Measurements from ENCODE around the gene JAZF1. TPM values are rescaled to one million over a fixed set of nuclear protein-coding genes. Genes with fewer than 3 reads are reported as not detected.

Gene JAZF1
- polyA plus RNA-seq, 1 experiment: 18.0 TPM

DNA sequence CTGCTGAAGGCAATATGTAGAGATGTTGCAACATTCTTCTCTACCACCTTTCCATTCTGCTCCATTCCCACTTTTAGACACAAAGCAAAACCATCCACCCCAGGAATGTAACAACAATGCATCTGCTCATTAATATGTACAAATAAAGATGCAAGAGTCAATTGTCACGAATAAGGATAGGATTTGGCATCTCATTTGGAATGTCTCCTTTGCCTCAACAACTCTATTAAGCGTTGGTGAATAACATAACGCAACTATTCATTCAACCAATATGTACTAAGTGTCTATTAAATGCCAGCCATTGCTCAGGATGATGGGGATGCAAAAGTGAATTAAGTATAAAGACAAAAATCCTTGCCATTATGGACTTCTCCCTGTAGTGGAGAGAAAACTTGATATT is 152.1 kb downstream of the JAZF1 start:
- Histone ChIP-seq H3K27me3 (ENCODE audit: control insufficient read depth, insufficient read depth, low read length) (no peaks in the 10 kb centered on the region), H3K27ac (ENCODE audit: low read depth, low read length) (no peak overlapping the region), H3K9me3 (ENCODE audit: control insufficient read depth, insufficient read depth, low read length) (no peaks in the 10 kb centered on the region), H3K4me3 (ENCODE audit: low read depth, low read length) (no peak overlapping the region)
- no peak for TF ChIP-seq CTCF (IDR thresholded peaks at IDR 0.05; ENCODE audit: low read depth, low read length)
- no peak for DNase-seq (ENCODE audit: low read depth, low spot score)
- ChIA-PET CTCF (interaction anchor here (3.7 kb wide), 1 partner anchor 8 kb away, joined by 21 read pairs; no protein-coding TSS in a partner anchor), POLR2A (no interaction called here)

GRCh38 chr7:28026237-28026636 is 154.4 kb downstream of the JAZF1 start:
- Histone ChIP-seq H3K9me3 (ENCODE audit: control insufficient read depth, insufficient read depth, low read length) (no peaks in the 10 kb centered on the region), H3K4me3 (ENCODE audit: low read depth, low read length) (no peak overlapping the region), H3K27me3 (ENCODE audit: control insufficient read depth, insufficient read depth, low read length) (no peaks in the 10 kb centered on the region), H3K27ac (ENCODE audit: low read depth, low read length) (no peak overlapping the region)
- no peak for DNase-seq (ENCODE audit: low read depth, low spot score)
- CTCF ChIA-PET: no interaction called here
- POLR2A ChIA-PET: no interaction called here
- no peak for TF ChIP-seq CTCF (IDR thresholded peaks at IDR 0.05; ENCODE audit: low read depth, low read length)

- Histone ChIP-seq H3K9me3 (ENCODE audit: control insufficient read depth, insufficient read depth, low read length) (no peaks in the 10 kb centered on the region), H3K27ac (ENCODE audit: low read depth, low read length) (no peak overlapping the region), H3K27me3 (ENCODE audit: control insufficient read depth, insufficient read depth, low read length) (no peaks in the 10 kb centered on the region), H3K4me3 (ENCODE audit: low read depth, low read length) (no peak overlapping the region)
- ChIA-PET POLR2A (interaction anchor here (0.5 kb wide), 1 partner anchor 13 kb away, joined by 3 read pairs; no protein-coding TSS in a partner anchor), CTCF (interaction anchor here (2.0 kb wide), 1 partner anchor 829 kb away, joined by 5 read pairs; no protein-coding TSS in a partner anchor)
- DNase-seq (ENCODE audit: low read depth, low spot score): no peak
- TF ChIP-seq CTCF (IDR thresholded peaks at IDR 0.05; ENCODE audit: low read depth, low read length): no peak
Observed at GRCh38 chr7:28024786-28025334, 155.7 kb downstream of the JAZF1 start.

DNA sequence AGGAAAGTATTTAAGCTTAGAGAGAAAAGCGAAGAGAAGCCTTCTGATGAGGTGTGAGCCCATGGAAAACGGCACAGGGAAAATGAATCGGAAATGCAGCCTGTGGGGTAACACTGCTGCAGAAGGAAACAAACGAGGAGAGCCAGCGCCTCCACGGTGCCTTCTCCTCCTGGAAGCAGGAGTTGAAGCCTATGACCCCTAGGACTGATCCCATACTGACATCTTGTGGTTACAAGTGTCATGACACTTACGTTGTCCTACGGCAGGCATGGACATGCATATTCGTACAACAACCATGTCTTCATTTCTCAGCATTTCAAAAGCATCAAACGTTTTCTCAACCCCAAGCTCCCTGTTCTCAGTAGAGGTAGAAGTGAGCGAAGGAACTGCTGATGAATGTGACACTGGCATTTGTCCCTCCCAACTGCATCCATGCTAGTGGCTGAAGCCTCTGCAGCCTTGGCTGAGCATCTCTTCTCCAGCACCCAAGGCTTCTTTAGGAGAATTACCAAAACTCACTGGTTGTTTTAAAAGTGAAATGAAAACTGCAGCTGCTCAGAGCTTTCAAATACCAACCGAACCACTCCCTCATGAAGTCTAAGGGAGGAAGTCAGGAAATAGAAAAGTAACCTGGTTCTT is 160.2 kb downstream of the JAZF1 start:
- H3K27me3 ChIP-seq (ENCODE audit: control insufficient read depth, insufficient read depth, low read length): no peaks in the 10 kb centered on the region
- peak; percentile 46 for DNase-seq (ENCODE audit: low read depth, low spot score)
- no peak overlapping the region for H3K4me3 ChIP-seq (ENCODE audit: low read depth, low read length)
- peak; percentile 87 for TF ChIP-seq CTCF (IDR thresholded peaks at IDR 0.05; ENCODE audit: low read depth, low read length)
- H3K27ac ChIP-seq (ENCODE audit: low read depth, low read length): no peak overlapping the region
- POLR2A ChIA-PET: no interaction called here
- CTCF ChIA-PET: interaction anchor here (0.5 to 4.8 kb wide), 44 partner anchors 9 to 875 kb away, joined by 3 to 35 read pairs (median 4); no protein-coding TSS in a partner anchor
- H3K9me3 ChIP-seq (ENCODE audit: control insufficient read depth, insufficient read depth, low read length): no peaks in the 10 kb centered on the region

DNA sequence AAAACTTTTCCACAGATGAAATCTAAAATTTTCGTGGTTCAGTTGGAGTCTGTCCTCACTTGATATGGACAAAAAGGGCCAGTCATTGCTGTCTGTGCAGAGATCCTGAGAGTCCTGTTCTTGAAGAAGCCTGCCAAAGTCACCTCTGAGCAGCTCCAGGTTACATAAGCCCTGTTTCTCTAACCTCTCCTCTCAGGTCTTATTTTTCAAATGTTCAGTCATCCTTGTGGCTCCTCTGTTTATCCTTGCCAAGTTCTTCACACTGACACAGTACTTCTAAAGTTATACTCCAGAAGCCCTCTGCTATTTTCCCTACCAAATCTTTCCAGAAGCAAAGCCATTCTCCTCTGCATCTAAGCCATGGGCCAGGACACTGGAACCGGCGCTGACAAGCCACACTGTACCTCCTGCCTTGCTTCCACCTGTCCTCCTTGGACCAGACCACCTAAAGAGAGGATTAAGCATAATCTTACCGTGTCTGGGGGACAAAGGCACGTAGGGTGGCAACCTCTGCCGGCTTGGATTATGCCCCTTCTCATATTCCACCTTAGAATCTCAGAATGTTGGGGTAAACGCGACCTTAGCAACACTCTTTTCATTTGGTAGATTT is 161.6 kb downstream of the JAZF1 start:
- no peak for TF ChIP-seq CTCF (IDR thresholded peaks at IDR 0.05; ENCODE audit: low read depth, low read length)
- DNase-seq (ENCODE audit: low read depth, low spot score): no peak
- POLR2A ChIA-PET: no interaction called here
- Histone ChIP-seq H3K4me3 (ENCODE audit: low read depth, low read length) (no peak overlapping the region), H3K27me3 (ENCODE audit: control insufficient read depth, insufficient read depth, low read length) (no peaks in the 10 kb centered on the region), H3K9me3 (ENCODE audit: control insufficient read depth, insufficient read depth, low read length) (no peaks in the 10 kb centered on the region), H3K27ac (ENCODE audit: low read depth, low read length) (no peak overlapping the region)
- CTCF ChIA-PET: interaction anchor here (1.0 to 4.8 kb wide), 16 partner anchors 12 to 823 kb away, joined by 3 to 35 read pairs (median 6); no protein-coding TSS in a partner anchor

All from AG04450 (cell line).